Body of pancreas (tissue), 4 donors: Measurements from ENCODE around the gene MKI67. TPM values are rescaled to one million over a fixed set of nuclear protein-coding genes. Genes with fewer than 3 reads are reported as not detected.

Source experiments
- ATAC-seq: fragments of 150-250 bp; one replicate; pipeline ENCODE4 v1.9.1; 2016
- DNase-seq, 4 donors: peaks; one replicate each; pipeline ENCODE4 v3.0.0-alpha.2; 2019
- H3K27ac ChIP-seq, 4 donors: fragments of 200-600 bp; sonication (generic); 1 replicate in 3 of 4; 2 replicates in 1 of 4; pipeline versions ENCODE4 v1.5.1 to v1.6.1; 2016 to 2019; ENCODE audit warnings: mild to moderate bottlenecking in 1 of 4, mixed read lengths in 1 of 4, moderate library complexity in 1 of 4
- H3K27me3 ChIP-seq, 2 donors: fragments of 200-600 bp; sonication (generic); one replicate each; pipeline ENCODE4 v1.6.0; 2016; ENCODE audit warnings: mild to moderate bottlenecking in 1 of 2
- H3K36me3 ChIP-seq, 2 donors: fragments of 200-600 bp; sonication (generic); replicated peaks in 1 of 2; 2 replicates each; pipeline ENCODE4 v1.5.1; 2016; ENCODE audit warnings: low read depth in 2 of 2; ENCODE audit not compliant: insufficient read depth in 1 of 2
- H3K4me1 ChIP-seq: fragments of 200-600 bp; sonication (generic); one replicate; pipeline ENCODE4 v1.6.0; 2016
- H3K4me3 ChIP-seq, 2 donors: fragments of 200-600 bp; sonication (generic); 1 replicate in 1 of 2; 2 replicates in 1 of 2; pipeline ENCODE4 v1.5.1; 2016 to 2019
- H3K9me3 ChIP-seq, 3 donors: fragments of 200-600 bp; sonication (generic); 1 replicate in 2 of 3; 2 replicates in 1 of 3; pipeline ENCODE4 v1.5.1; 2016
- CTCF ChIP-seq, 7 experiments: fragments of 450-650 bp in 4 of 7; fragments of 200-600 bp in 3 of 7; sonication (generic) in 3 of 7; IDR thresholded peaks; one replicate each; pipeline ENCODE4 v1.5.1; 2016 to 2019; ENCODE audit warnings: antibody characterized with exemption in 7 of 7
- POLR2A ChIP-seq, 3 donors: fragments of 450-650 bp; IDR thresholded peaks; one replicate each; pipeline ENCODE4 v1.6.1; 2016; ENCODE audit warnings: antibody characterized with exemption in 3 of 3, mild to moderate bottlenecking in 2 of 3
- WGBS, 2 donors: methylation state at CpG; one replicate each; pipeline ENCODE4 v1.1.5; 2017; 5-methylcytosine and 5-hydroxymethylcytosine counted together
- intact Hi-C: fragments of 100-400 bp; cut with DNase I; formaldehyde crosslinking; loops from one replicate; pipeline ENCODE4 v1.15.1; 2023
- total RNA-seq, 2 donors: library from RNA; depleted of rRNA; stranded (reverse); fragments of >200 nt; gene quantifications; one replicate each; pipeline ENCODE4 v1.1.0, GENCODE V29; 2016

MKI67 gene
- total RNA-seq, 2 donors from 2014 or later: under 0.01 to 0.33 TPM

- H3K4me3 ChIP-seq: no peak overlapping the region
- WGBS, 2 donors: 69 to 75% methylated on average over 5 to 13 of the region's 13 CpGs
Observed at GRCh38 chr10:128065881-128066534, 60.2 kb downstream of the MKI67 start.

DNA sequence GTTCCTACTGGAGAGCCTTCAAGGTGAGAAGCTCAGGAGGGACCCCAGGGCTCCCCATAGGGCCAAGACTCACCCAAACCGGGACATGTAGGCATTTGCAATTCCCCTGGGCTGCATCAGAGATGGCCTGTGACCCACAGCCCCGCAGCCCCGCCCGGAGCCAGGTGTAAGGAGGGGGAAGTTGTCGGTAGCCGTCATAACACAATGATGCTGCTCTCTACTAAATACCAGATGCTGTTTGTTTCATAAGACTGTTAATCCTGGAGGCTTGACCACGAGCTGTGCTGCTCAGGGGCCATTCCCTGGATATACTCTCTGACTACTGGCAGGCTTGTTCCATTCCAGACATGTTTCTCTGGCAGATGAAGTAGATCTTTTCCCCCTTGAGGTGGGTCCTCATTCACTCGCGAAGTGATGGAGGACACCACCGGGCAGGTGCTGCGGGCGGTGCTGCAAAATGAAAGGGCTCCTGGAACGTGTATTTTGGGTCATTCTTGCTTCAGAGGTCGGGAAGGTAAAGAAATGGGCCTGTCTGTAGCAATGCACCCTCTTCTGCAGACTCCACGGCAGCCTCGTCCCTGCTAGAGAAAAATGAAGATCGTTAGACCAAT is 61.1 kb downstream of the MKI67 start:
- no peaks in the 10 kb centered on the region for H3K9me3 ChIP-seq
- intact Hi-C loops: no loop called here
- H3K4me3 ChIP-seq: no peak overlapping the region
- ATAC-seq (no peak), DNase-seq (no peak)
- no peaks in the 10 kb centered on the region for H3K27me3 ChIP-seq
- no peaks in the 10 kb centered on the region for H3K4me1 ChIP-seq
- no peaks in the 10 kb centered on the region for H3K36me3 ChIP-seq
- H3K27ac ChIP-seq: peak overlapping the region in 2 of 4 donors; percentile 47 to 57
- TF ChIP-seq CTCF (IDR thresholded peaks at IDR 0.05) (no peak), POLR2A (IDR thresholded peaks at IDR 0.05) (no peak)
- 50 to 63% methylated on average over 14 to 17 of the region's 17 CpGs for WGBS, 2 donors

More at GRCh38 chr10:128065881-128066534, 60.2 kb downstream of the MKI67 start:
- no peak for ATAC-seq
- Histone ChIP-seq H3K27ac (no peak overlapping the region), H3K4me1 (no peaks in the 10 kb centered on the region), H3K36me3 (no peaks in the 10 kb centered on the region), H3K9me3 (no peaks in the 10 kb centered on the region), H3K27me3 (no peaks in the 10 kb centered on the region)
- no peak for DNase-seq
- TF ChIP-seq POLR2A (IDR thresholded peaks at IDR 0.05) (no peak), CTCF (IDR thresholded peaks at IDR 0.05) (no peak)
- intact Hi-C loops: no loop called here

- WGBS, 2 donors: 46 to 55% methylated on average over 11 of the region's 11 CpGs
- Histone ChIP-seq H3K36me3 (no peaks in the 10 kb centered on the region), H3K4me1 (no peaks in the 10 kb centered on the region), H3K27ac (peak overlapping the region in 2 of 4 donors; percentile 47 to 77), H3K27me3 (no peaks in the 10 kb centered on the region), H3K9me3 (no peaks in the 10 kb centered on the region), H3K4me3 (no peak overlapping the region)
- intact Hi-C loops: no loop called here
- ATAC-seq (peak; percentile 47), DNase-seq (peak in 2 of 4 donors; percentile 20 to 78)
- TF ChIP-seq POLR2A (IDR thresholded peaks at IDR 0.05) (no peak), CTCF (IDR thresholded peaks at IDR 0.05) (no peak)
Observed at GRCh38 chr10:128064108-128064969, 61.9 kb downstream of the MKI67 start.

- WGBS, 2 donors: 65 to 66% methylated on average over 6 to 7 of the region's 7 CpGs
- H3K4me3 ChIP-seq: no peak overlapping the region
- peak overlapping the region in 2 of 4 donors; percentile 47 to 77 for H3K27ac ChIP-seq
- no peaks in the 10 kb centered on the region for H3K27me3 ChIP-seq
- no peaks in the 10 kb centered on the region for H3K9me3 ChIP-seq
- H3K4me1 ChIP-seq: no peaks in the 10 kb centered on the region
- DNase-seq (no peak), ATAC-seq (no peak)
- TF ChIP-seq POLR2A (IDR thresholded peaks at IDR 0.05) (no peak), CTCF (IDR thresholded peaks at IDR 0.05) (no peak)
- no peaks in the 10 kb centered on the region for H3K36me3 ChIP-seq
- intact Hi-C loops: no loop called here
Observed at GRCh38 chr10:128063736-128064107, 62.5 kb downstream of the MKI67 start.
